Endometrial microvascular endothelial cells (primary cell): ENCODE measurements around the gene PKNOX2. TPM values are rescaled to one million over a fixed set of nuclear protein-coding genes. Genes with fewer than 3 reads are reported as not detected.

Source experiments
- in situ Hi-C: cut with HindIII; loops from 2 replicates; pipeline ENCODE4 v1.10.0; 2017; ENCODE audit warnings: low sequenced_read_pairs, low pct_unique_long_range_greater_than_20kb; ENCODE audit errors: inconsistent ontology term
- total RNA-seq: library from RNA; depleted of rRNA; stranded (reverse); fragments of >200 nt; gene quantifications from one replicate; pipeline ENCODE4 v1.2.3, GENCODE V29; 2015; ENCODE audit errors: inconsistent ontology term

PKNOX2 gene
- total RNA-seq, 1 donor from 2014 or later: not detected

DNA sequence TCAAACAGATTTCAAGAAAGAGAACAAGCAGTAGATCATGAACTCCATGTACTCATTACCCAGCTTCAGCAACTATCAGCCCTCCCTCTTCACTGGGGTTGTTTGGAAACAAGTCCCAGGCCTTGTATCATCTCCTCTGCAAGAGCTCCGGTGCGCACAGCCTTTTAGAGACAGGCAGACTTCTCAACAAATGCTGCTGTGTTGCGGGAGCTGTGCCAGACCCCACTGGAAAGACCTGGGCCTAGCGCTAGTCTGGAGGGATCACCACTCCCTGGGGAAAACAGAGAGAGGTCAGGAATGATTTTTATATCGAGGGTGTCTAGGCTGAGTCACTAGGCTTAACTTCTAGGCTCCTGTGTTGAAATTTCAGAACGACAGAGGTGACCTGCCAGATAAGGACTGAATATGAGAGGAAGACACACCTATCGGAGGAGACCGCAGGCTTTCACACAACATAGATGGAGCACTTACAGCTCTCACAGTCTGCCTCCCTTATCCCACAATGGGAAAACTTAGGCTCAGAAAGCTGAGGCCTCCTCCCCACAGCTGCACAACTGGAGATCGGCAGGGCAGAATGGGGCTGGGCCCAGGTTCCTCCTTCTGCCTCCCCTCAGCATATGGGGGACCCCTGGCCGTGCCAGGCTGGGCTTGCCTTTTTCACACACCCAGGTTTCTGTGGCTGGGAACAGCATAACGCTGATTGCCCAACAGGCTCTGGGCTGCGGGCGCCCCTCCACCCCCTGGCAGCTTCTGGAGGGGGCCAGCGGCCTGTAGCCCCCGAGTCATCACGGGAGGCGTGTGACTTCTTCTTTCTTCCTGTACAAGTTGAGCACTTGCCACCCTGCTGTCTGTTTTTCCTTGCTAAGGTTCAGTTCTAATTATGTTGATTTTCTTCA is 86.0 kb downstream of the PKNOX2 start:
- in situ Hi-C loops: no loop called here

GRCh38 chr11:125251214-125251545 is 86.6 kb downstream of the PKNOX2 start:
- in situ Hi-C loops: no loop called here

DNA sequence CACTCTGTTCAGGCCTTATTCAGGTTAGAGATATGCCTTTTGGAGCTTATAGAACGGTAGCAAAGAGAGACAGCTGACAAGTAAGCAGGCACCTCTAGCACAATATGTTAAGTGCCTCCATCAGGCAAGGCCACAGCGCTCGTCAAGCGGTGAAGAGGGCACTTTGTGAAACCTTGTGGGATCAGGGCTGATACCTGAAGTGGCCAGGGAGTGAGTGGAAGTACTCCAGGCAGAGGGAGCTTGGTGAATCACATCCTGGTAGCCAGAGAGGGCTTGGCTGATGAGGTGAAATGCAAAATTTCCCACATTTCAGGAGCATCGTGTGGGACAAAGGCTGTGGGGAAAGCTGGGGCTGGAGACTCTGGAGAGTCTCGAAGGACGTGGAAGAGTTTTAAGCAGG is 87.4 kb downstream of the PKNOX2 start:
- in situ Hi-C loops: no loop called here

DNA sequence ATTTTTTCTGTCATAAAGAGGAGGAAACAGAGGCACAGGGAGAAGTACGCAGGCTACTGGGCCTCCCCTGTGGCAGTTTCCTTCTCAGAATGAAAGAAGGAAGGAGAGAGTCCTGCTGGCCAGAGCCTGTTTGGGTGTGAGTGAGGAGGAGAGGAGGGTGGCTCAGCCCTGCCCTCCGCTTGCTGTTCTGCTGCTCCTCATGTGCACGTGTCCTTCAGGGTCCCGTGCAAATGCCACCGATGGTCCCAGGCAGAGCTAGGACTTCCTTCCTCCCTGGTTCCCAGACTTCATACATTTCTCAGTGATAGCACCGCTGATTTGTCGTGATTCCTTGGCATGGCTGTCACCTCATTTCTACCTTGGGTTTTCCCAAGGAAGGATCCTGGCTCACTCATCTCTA is 88.7 kb downstream of the PKNOX2 start:
- in situ Hi-C loops: no loop called here

DNA sequence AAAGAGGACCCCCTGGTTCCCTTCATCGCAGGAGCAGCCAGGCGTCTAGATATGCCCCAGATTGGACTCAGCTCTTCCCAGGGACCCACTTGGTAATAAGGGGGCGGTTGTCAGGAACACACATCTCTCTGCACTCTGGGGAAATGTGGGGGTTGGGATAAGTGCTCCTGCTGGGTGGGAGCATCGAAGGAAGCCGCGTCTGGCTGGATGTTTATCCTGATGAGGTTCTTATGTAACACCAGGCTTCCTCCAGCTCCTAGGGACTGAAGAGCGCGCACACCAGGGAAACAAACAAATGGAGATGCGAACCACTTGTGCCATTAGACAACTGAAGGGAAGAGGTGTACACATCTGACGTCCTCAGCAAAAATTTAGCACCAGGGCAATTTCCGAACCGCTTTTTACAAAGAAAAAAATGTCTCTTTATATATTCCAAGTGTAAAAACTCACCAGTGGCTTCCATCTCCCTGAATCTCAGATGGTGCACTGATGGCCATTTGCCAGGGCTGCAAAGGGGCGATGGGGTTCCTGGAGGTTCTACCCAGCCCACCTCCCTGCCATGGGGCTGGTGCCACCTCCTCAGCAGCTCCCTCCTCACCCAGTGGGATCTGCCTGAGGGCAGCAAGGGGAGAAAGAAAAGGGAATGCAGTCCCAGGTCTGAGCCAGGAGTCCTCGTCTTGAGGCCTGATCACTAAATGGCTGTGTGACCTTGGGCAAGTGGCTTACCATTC is 89.4 kb downstream of the PKNOX2 start:
- in situ Hi-C loops: no loop called here

DNA sequence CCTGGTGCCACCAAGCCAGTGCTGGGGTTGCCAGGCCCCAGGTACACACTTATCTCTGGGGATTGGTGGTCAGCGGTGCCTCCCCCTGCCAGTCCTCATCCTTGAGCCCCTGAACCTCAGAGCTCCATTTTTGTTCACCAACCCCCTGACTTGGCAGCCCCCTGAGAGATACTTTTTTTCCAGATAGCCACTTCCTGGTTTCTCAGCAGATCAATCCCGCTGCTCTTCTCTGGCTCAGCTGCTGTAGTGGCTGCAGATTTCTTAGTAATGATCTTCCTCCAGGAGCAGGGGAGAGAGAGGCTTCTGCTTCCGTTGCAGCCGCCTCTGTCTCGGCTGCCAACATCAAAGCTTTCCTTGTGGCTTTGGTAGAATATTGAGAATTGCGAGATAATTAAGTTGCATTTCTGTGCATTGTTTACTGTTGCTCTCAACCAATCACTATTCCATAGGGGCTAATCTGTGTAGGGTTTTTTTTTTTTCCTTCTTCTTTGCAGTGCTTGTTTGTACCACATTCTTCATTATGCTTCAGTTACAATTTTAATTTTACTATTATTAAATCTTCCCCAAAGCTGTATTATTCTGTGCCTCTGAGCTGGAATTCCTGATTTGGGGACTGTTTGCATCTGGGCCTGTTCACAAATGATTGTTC is 92.1 kb downstream of the PKNOX2 start:
- in situ Hi-C loops: no loop called here

- in situ Hi-C loops: no loop called here
These were observed 92.6 kb downstream of the PKNOX2 start for GRCh38 chr11:125257190-125257579.

DNA sequence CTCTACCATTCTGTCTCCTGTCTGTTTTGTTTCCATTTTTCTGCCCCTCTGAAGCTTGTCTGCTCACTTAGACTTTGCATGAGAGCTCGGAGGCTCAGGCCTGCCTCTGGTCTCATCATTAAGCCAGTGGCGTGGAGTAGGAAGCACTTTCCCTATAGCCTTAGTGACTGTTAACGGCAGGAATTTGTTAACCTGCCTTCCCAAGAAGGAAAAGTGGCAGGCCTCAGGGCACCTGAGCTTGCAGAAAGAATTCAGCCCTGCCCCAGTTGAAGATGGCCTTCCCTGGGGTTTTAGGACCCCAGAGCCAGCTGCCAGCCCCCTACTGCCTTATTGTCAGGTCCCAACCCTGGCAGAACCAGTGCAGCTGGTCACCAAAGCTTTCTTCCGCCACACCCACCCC is 93.2 kb downstream of the PKNOX2 start:
- in situ Hi-C loops: no loop called here

DNA sequence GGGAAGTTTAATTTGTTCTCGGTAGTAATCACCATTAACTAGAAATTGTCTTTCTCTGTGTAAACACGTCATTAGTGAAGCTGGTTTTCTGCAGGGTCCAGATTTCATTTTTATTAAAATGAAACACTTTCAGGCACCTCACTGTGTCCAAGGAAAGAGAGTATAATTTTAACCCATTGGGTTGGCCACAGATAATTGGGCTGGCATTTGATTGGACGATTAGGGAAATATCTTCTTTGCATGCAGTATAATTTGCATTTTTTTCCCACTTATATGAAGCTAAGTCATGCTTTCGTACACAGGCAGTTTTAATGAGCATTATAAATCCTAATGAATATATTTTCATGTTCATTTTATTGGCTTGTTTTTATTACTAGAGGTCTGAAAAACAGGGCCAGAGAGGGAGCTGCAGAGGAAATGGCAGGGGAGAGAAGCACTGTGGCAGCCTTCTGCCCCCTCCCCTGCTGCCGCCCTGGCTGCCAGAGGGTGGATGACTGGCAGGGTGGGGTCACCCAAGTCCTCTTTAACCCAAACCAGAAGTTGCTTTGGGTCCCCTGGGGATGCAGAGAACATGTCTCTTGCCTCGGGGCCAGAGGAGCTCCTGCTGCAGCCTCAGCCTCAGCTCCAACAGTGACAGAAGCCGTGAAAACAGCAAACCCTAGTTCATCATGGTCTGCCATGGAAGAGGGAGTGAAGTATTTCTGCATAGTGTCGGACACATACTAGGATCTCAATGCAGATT is 93.9 kb downstream of the PKNOX2 start:
- in situ Hi-C loops: no loop called here

- in situ Hi-C loops: no loop called here
These were observed 97.0 kb downstream of the PKNOX2 start for GRCh38 chr11:125261588-125261987.

DNA sequence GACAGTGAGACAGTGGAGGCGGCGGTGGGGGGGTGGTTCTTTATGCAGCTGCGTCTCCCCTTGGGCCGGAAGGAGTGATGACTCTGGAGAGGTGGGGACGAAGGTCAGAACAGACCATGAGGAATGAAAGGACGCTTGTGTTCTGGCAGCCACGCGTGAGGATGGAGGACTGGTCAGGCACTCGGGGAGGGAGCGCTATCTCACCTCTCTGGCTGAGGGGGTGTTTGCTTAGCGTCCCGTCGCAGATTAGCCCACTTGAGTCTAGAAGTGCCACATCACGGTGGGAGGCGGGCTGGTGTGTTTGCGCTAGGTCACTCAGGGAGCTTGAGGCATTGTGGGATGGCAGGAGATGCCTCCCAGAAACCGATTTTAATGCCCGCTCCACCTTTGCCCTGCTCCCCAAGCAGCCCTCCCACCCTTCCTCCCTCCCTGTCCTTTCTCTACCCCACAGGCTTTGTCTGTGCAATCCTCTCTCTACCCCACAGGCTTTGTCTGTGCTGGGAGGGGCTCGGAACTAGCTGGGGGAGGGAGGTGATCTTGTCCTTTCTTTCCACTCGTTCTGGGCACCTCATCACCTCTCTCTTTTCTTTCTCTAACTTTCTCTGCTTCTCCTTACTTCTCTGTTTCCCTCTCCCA is 97.8 kb downstream of the PKNOX2 start:
- in situ Hi-C loops: no loop called here

DNA sequence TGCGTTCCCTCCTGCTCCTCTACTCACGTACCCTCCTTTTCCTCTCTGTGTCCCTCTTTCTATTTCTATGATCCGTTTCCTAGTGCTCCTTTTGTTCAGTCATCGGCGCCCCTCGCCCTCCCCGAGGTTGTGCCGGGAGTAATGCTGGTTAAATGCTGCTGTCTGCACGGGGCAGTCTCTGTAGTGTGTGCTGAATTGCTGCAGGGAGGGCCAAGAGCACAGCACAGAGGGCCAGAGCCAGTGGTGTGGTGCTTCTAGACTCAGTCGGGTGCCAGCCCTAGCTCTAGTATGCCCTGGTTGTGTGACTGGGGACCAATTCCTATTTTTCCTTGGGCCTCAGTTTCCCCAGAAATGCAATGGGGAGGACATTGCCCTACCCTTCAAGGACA is 98.3 kb downstream of the PKNOX2 start:
- in situ Hi-C loops: no loop called here

GRCh38 chr11:125263268-125263790 is 98.8 kb downstream of the PKNOX2 start:
- in situ Hi-C loops: no loop called here

- in situ Hi-C loops: no loop called here
These were observed 99.8 kb downstream of the PKNOX2 start for GRCh38 chr11:125264100-125265022.

- in situ Hi-C loops: no loop called here
These were observed 103.0 kb downstream of the PKNOX2 start for GRCh38 chr11:125267548-125267947.

- in situ Hi-C loops: no loop called here
These were observed 104.1 kb downstream of the PKNOX2 start for GRCh38 chr11:125268611-125269010.

DNA sequence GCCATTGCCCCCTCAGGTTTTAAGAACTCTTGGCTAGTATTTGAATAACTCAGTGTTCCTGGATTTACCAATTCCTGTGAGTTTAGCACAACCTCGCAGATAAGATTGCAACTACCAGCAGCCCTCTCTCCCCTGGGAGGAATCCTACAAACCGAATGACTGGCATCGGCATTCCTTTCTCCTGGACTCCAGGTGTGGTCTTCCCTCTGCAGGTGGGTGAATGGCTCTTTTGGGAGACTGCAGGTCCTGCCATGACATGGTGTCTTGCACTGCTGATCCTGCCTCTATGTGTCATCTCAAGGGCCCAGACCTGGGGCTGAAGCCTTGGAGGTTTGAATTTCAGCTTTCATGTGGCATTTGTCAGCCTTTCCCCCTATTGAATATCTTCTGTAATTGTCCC is 105.6 kb downstream of the PKNOX2 start:
- in situ Hi-C loops: no loop called here

DNA sequence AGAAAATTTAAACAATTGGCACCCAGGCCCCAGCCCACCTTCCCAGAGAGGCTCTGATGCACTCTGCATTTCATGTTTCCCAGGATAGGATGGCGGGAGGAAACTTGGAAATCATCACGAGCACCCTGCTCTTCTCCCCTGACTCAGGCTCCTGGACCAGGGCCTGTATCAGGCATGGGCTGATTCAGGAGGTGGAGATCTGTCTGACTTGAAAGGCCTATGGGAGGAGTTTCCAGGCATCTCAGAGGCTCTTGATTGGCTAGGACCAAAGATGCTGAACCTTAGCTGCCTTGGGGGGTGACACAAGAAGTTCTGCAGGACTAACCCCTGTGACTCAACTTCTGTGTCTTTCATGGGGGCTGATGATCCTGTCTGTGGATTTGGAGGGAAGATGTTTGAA is 106.2 kb downstream of the PKNOX2 start:
- in situ Hi-C loops: no loop called here
